Measurements from ENCODE around the gene FBLL1. TPM values are rescaled to one million over a fixed set of nuclear protein-coding genes. Genes with fewer than 3 reads are reported as not detected.

FBLL1 gene
- total RNA-seq: 37.6 TPM

DNA sequence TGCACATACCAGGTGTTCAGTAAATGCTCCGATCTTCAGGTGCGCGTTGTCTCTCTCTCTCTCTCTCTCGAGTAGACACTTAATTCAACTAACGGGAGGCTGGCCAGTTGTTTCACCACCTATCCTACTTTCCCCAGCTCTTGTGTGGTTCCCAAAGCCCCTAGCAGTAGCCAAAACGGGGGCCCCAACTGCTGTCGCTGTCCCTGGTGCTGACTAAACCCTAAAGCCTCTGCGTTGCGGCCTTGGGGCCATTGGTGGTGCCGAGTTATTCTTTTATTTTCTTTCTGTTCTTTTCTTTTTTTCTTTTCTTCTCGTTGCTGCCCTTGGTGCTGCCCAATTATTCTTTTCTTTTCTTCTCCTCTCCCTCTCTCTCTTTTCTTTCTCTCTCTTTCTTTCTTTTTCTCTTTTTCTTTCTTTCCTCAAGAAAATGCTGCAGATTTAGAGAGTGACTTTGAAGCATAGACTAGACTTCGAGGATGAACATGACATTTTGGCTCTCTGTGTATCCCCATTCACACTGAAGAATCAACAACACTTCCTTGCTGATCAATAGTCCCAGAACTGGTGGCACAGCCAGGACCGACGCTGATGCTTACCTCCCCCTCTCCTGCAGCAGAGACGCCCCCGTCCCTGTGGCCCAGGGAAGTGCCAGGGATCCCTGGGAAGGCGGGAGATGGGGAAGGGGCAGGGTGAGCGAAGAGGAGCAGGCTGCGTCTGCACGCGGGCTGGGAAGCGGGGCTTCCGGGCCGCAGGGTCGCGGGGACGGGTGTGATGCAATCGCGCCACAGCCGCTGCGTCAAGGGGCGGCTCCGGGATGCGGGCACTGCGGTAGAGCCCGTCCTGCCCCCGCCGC, at the start of gene FBLL1:
FBLL1 (plus strand) TSS at position 785 of the 853 bp plus-strand sequence. CDS start 200 bp downstream, outside the sequence.

DNA sequence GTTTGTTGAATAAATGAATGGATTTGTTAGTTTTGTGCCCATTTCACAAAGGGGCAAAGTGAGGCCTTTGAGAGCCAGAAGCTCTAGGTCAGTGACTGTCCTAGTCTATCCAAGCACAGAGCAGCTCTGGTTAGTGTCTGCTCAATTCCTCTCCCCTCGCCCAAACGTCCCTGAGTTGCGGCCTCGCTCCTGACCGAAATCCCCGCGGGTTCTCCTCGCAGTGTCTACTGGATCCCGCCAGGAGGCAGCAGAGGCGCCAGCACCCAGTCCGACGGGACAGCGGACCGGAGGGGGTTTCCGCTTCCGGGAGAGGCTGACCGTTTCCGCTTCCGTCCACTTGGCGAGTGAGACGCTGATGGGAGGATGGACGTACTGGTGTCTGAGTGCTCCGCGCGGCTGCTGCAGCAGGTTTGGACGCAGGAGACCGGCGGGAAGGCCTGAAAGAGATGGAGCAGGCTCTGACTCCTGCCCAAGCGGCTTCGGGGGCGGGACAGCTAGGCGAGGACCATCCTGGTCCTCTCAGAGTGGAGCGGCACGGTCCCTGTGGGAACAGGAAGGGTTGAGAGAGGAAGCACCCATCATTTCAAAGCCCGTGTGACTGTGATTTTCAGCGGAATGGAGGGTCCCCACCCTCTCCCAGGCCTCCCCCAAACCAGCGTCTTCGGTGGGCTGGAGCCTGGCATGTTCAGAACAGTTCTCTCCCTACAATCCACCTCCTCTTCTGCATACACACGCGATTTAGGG, 42.8 kb upstream of the FBLL1 start, which contains the start of gene RARS1:
RARS1 (plus strand) TSS at position 336 of the 744 bp plus-strand sequence; CDS start at position 364, 28 bp downstream.

DNA sequence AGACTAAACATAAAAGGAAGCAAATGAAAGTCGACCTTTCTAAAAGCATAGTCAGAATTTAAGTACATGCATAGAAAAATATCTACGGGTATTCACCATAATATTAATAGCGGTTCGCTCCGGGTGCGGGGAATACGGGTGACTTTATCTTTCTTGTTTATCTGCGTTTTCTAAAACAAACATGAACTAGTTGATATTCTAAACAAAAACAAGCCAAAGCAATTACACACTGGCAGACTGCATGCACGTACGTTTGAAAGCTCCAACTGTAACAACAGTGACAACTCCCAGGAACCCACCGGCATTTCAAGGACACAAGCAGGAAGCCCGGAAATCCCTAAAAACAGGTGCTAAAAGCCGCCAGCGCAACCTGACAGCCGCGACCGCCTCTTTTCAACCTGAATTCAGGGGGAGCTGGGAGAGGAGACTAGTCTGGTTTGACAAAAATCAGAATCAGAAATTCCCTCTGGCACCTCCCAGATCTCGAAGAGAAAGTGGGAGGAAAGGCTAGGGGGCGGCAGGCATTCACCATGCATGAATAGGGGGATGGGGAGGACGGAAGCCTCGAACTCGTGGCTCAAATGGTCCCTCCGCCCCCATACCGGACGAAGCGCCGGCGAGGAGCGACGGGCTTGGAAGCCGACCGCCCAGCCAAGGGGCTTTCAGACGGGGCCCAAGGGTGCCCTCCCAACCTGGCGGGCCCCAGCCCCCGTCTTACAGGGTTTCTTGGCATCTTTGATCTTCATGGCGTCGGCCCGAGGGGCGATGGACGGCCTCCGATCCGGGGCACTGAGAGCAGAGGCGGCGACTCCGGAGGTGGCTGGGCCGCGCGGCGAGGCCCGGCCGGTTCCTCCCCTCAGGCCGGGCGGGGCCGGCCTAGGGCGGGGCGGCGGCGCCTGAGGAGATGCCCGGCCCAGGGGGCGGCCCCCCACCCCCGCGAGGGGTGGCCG, 49.7 kb downstream of the FBLL1 start, which contains the start of gene PANK3:
PANK3 (minus strand) TSS at position 831 of the 950 bp plus-strand sequence; CDS start at position 746, 85 bp downstream.

Small RNAs within 50 kb of the gene (small RNA-seq; reads per million reads assigned to genes)
- 2.0 reads per million, percentile 80 among the genes with 10 or more reads in this experiment for gene MIR103A1 (ENCODE audit: low replicate concordance)

Other genes with a start within 250 kb of the FBLL1 start
- gene WWC1, start 237.7 kb upstream of the FBLL1 start, total RNA-seq: 77.0 TPM
- 128 TPM for gene RARS1, start 42.8 kb upstream of the FBLL1 start, total RNA-seq
- 242 TPM for gene PANK3, start 50.1 kb downstream of the FBLL1 start, total RNA-seq

Data from parietal lobe (tissue), 2 donors.